ENCODE measurements around the gene EIF2AK3.
A peak's percentile ranks its signal among the peaks of the same experiment; 100 is the strongest.
"Not testable (repeated sequence)": the region's sequence is repeated elsewhere in the genome, so short reads cannot be mapped to it uniquely, and the experiment has no call there.

The EIF2AK3 gene

DNA sequence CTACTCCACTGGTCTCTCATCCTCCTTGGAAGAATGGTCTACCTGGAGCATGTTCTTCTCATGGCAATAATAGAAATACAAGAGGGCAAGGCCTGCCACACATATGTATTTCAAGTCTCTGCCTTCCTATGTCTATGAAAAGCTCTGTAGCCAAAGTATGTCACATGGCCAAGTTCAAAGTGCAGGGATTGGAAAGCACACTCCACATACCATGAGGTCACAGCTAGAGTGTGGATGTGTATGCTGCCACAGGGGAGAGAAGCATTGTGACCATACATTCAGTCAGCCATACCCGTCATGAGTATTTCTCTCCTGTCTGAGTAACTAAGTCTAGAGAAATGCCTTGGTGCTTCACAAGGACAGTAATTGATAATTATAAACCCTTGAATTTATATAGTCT is 8.8 kb upstream of the EIF2AK3 start:
- TF ChIP-seq ZFX (IDR thresholded peaks at IDR 0.05): no peak
- TF ChIP-seq, protein P1, sequence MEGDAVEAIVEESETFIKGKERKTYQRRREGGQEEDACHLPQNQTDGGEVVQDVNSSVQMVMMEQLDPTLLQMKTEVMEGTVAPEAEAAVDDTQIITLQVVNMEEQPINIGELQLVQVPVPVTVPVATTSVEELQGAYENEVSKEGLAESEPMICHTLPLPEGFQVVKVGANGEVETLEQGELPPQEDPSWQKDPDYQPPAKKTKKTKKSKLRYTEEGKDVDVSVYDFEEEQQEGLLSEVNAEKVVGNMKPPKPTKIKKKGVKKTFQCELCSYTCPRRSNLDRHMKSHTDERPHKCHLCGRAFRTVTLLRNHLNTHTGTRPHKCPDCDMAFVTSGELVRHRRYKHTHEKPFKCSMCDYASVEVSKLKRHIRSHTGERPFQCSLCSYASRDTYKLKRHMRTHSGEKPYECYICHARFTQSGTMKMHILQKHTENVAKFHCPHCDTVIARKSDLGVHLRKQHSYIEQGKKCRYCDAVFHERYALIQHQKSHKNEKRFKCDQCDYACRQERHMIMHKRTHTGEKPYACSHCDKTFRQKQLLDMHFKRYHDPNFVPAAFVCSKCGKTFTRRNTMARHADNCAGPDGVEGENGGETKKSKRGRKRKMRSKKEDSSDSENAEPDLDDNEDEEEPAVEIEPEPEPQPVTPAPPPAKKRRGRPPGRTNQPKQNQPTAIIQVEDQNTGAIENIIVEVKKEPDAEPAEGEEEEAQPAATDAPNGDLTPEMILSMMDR (conservative IDR thresholded peaks at IDR 0.05): no peak
- H3K27ac ChIP-seq: no peak overlapping the region

DNA sequence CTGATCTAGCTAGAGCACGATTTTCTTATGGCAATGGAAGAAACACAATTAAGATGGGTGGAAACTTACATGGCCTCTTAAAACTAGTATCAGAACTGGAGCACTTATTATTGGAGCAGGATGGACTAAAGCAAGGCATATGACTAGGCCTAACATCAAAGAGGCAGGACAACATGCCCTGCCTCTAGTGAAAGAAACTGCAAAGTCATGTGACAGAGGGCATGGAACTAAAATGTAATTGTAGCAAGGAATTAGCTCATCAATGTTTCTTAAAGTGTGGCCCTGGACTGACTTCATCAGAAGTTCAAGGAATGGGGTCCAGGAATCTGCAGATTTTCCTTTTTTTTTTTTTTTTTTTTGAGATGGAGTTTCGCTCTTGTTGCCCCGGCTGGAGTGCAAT is 5.3 kb upstream of the EIF2AK3 start:
- no peak overlapping the region for H3K27ac ChIP-seq
- no peak for TF ChIP-seq ZFX (IDR thresholded peaks at IDR 0.05)
- TF ChIP-seq, protein P1 (conservative IDR thresholded peaks at IDR 0.05): no peak

DNA sequence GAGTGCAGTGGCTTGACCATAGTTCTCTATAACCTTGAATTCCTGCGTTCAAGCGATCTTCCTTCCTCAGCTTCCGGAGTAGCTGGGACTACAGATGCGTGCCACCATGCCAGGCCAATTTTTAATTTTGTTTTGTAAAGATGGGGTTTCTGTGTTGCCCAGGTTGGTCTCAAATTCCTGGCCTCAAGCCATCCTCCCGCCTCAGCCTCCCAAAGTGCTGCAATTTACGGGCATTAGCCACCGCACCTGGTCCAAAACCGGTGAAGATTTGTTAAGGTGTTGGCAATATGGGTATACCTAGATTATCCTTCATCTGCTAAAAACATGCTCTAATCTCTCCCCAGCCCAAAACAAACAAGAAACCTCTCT is 1.3 kb upstream of the EIF2AK3 start:
- no peak for TF ChIP-seq ZFX (IDR thresholded peaks at IDR 0.05)
- TF ChIP-seq, protein P1 (conservative IDR thresholded peaks at IDR 0.05): no peak
- H3K27ac ChIP-seq: peak overlapping the region; percentile 86

DNA sequence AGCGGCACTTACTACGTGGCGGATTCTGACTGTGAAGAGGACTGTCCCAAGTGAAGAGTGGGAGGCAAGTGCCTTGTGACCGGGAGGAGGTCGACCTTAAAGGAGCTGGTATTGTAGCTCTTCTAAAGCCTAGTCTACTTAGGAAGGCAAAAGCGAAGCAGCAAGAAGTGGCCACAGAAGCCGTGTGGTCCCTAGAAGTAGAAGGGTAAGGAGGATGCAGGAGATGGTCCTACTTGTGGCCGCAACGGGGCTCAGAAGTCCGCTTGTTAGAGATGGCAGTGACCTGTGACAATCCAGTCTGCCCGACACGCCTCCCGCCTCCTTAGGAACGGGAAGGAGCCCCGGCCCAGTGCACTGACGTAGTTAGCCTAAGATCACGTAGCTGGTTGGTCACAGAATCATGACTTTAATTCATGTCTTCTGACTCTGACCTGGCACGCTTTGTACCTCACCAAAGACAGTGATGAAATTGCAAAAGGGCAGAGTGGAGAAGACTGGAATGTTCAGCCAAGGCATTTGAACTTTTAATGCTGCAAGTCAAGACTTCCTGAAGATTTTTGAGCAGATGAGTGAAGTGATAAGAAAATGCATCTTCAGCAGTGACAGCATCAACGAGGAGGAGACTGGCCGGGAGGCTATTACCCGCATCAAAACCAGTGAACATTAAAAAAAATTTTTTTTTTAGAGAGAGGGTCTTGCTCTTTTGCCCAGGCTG is 749 bp upstream of the EIF2AK3 start:
- peak overlapping the region; percentile 86 for H3K27ac ChIP-seq
- TF ChIP-seq, protein P1 (conservative IDR thresholded peaks at IDR 0.05): no peak
- no peak for TF ChIP-seq ZFX (IDR thresholded peaks at IDR 0.05)

DNA sequence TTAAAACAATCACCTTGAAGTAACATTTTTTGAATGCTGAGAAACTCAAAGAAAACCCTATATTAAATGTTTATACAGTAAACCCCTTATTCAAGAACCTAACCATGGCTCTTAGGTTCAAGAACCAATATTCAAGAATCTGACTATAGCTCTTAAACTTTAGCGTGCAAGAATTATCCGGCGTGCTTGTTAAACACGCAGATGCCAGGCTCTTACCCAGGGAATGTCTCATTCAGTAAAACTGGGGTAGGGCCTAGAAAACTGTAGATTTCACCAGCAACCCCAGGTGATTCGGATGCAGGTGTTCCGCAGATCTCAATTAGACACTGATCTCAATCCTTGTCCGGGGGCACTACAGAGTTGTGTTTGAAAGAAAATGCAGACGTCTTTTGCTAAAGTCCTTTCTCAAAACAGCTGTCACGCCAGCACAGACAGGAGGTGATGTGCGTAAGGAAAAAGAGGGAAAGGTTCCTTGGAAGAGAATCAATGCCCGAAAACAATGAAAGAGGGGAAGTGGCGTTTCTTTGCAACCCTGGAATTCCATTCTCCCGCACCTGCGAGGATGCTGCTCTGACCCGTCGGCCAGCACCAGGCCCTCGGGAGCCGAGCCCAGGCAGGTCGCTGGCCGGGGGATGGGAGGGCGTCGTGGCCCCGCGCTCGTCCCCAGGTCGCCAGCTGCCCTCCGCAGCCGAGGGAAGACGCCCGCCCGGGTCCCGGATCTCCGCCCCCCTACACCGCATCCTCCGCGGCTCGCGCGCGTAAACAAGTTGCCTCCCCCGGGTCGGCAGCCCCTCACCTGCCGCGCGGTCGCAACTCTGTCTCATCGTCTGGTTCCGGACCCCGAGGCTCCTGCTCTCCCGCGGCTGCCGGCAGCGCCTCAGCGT is 851 bp downstream of the EIF2AK3 start:
- TF ChIP-seq, protein P1 (conservative IDR thresholded peaks at IDR 0.05): no peak
- TF ChIP-seq ZFX (IDR thresholded peaks at IDR 0.05): no peak
- H3K27ac ChIP-seq: peak overlapping the region; percentile 86

DNA sequence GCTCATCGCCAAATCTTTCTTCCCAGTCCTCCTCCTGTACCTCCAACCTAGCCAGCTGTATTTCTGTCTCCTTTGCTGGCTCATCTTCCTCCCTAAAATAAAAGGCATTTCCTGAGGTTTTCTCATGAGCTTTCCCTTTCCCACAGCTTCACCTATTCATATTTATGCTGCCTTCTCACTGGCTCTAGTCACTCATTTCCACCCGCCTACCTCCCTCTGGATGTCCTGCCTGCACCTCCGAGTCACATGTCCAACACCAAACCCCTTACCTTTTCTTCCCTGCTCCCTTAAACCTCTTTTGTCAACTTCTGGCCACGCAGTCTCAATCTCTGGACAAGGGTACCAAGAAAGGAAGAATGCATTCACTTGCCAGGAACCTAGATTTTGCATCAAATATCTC is 2.8 kb downstream of the EIF2AK3 start:
- no peak for TF ChIP-seq ZFX (IDR thresholded peaks at IDR 0.05)
- TF ChIP-seq, protein P1 (conservative IDR thresholded peaks at IDR 0.05): no peak
- H3K27ac ChIP-seq: no peak overlapping the region

DNA sequence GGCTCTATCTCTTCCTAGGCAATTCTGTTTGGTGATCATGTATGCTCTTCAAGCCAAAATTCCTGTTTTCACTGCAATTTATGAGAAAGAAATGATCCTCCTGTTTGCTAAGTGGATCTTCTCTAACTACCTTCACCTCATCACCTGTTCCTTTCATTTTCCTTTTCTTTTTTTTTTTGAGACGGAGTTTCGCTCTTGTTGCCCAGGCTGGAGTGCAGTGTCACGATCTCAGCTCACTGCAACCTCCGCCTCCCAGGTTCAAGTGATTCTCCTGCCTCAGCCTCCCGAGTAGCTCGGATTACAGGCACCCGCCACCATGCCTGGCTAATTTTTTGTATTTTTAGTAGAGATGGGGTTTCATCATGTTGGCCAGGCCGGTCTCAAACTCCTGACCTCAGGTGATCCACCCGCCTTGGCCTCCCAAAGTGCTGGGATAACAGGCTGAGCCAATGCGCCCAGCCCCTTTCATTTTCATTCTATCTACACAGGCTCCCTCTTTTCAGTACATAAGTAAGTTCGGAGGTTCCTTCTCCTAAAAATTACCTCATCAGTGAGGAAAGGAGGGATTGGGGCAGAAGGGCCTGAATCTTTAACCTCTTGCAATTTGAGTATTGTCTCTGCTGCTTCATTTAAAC is 3.3 kb downstream of the EIF2AK3 start:
- not testable (repeated sequence) for H3K27ac ChIP-seq
